Activated effector memory CD4-positive, alpha-beta T cell treated with anti-CD3 and anti-CD28 coated beads, Interleukin-2, amount 50 U/mL, for 16 hours (primary cell): ENCODE results near the gene TFIP11.
A peak's percentile ranks its signal among the peaks of the same experiment; 100 is the strongest.

Experiments used
- DNase-seq: peaks from one replicate; pipeline ENCODE4 v3.0.0-alpha.2; 2020

TFIP11 gene

DNA sequence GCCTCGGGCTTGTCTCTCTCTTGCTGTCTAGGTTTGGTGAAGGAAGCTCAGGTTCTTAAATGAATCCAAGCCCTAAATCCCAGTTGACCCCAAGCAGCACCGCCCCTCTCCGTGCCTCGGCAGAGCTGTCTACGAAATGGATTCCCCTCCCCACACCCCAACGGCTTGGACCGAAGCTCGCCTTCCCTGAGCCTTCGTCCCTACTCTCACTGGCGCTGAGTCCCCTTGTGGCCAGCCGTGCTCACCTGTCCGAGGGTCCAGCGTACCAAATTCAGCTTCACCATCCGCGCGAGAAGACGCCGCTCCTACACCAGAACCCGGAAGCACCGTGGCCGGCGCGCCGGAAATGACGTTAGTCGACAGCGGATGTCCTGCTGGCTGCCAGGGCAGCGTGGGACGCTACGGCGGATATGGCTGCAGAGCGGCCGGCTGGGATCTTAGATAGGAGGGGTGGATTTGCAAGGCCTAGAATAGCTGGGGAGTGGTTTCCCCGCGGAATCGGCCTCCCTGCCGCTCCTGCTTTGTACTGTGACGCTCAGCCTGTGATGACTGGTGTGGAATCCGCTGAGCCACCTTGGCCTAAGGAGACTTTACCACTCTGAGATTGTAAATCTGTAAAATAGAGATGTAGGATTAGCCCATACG is at the start of gene TFIP11:
TSS of gene TFIP11 (minus strand) at position 325 of the 645 bp plus-strand sequence. CDS start 2,201 bp downstream, outside the sequence.
- peak; percentile 97 for DNase-seq

DNA sequence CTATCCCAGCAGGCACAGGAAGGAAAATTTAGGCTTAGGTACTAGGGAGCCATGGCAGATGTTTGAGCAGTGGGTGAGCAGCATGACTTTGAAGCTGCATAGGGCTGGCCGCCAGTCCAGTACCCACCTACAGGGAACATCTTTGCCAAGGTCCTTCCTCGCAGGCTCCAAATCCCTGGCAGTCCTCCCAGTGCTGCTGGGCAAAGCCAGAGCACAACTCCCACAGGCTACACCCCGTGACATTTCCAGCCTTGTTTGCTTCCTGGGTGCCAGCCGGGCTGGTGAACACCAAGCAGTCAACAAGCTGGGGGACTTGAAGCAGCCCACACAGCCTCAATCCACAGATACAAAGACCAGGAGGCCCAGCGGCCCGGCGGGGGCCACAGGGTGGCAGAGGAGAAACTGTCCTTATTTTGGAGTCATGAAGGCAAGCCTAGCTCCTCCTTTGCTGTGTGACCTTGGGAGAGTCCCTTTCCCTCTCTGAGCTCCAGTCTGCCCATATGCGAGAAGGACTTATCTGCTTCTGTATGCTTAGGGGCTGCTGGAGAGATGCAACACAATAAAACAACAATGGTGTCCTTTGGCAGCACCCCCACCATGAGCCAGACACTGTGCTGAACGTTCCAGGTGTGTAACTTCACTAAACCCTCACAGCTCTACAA is 49.6 kb upstream of the TFIP11 start:
- DNase-seq, result no peak

DNA sequence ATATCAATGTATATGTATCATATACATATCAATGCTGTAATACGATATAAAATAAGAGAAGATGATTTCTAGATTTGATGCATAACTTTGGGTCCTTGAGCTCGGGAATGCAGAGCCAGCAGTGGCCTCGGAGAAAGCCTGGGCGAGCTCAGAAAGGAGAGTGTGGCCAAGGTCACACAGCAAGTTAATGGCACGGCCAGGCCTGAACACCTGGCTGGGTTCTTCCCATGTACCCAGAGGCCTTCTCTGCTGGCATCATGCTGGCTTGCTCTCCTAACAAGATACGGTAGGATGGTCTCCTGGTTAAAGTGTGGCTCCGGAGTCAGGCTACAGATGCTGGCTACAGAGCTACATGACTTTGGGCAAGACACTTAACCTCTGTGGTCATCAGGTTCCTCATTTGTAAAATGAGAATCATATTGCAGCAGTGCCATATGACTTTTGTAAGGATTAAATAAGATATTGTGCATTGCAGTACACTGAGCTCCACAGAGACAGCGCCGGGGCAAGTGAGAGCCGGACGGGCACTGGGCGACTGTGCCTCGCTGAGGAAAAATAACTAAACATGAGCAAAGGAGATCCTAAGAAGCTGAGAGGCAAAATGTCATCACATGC is 47.8 kb upstream of the TFIP11 start:
- DNase-seq, result no peak

DNA sequence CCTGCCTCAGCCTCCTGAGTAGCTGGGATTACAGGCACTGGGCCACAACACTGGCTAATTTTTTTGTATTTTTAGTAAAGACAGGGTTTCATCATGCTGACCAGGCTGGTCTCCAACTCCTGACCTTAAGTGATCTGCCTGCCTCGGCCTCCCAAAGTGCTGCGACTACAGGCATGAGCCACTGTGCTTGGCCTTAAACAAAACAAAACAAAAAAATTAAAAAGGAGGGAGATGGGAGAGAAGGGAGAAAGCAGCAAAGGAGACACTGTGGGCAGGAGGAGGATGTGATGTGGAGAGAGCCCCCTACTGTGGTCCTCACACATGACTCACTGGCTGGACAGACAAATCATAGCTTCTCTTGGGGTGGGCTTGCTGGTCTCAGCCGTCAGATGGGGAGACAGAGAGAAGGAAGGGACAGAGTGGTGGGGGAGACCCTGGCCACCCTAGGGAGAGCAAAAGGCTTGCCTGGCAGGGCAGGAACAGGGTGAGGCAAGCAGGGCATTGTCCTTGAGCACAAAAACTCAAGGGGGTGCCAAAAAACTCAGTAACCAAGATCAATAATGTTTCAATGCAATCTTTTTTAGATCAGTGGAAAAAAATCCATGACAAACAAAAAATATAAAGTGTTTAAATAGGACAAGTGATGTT is 46.1 kb upstream of the TFIP11 start:
- DNase-seq, result no peak

DNA sequence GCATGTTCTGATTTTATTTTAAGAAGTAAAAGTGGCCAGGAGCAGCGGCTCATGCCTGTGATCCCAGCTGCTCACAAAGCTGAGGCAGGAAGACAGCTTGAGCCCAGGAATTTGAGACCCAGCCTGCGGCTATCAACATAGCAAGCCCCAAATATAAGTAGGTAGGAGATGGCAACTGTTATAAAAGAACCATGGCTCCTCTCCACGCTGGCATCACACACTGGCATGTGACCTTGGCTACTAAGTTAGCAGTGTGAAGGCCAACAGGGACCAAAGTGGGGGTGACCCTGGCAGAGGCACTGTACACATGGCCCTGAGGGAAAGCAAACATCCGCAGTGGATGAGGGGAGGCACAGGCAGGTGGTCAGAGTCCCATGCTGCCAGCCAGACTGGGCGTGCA is 44.6 kb upstream of the TFIP11 start:
- DNase-seq, result no peak

DNA sequence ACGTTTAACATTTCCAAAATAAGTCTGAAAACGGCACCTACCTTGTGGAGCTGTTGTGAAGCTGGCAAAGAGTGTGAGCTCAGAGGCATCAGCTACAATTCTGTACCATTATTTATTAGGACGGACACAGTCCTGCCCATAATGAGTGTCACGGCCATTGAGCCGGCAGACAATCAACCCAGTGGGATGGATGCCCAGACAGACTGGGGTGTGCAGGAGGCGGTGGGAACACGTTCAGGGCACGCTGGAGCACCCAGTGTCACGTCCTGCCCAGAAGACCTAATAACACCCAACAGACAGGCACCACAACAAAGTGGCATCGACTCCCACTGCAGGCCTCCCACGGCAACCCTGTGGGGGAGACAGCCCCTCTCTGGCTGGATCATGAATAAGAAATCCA is 43.2 kb upstream of the TFIP11 start:
- no peak for DNase-seq

DNA sequence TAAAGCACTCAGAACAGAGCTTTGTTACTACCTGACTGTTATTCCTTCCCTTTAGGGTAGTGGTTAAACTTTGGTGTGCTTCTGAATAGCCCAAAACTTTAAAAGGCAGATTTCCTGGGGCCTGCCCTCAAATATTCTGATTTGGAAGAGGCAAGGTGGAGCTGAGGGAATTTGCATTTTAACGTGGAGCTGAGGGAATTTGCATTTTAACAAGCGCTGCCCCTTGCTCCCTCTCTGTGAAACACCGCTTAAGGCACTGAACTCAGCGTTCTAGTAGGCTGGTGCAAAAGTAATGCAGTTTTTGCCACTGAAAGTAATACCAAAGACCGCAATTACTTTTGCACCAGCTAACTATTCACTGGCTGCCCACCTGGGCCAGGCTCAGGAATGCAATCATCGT is 42.7 kb upstream of the TFIP11 start:
- no peak for DNase-seq

DNA sequence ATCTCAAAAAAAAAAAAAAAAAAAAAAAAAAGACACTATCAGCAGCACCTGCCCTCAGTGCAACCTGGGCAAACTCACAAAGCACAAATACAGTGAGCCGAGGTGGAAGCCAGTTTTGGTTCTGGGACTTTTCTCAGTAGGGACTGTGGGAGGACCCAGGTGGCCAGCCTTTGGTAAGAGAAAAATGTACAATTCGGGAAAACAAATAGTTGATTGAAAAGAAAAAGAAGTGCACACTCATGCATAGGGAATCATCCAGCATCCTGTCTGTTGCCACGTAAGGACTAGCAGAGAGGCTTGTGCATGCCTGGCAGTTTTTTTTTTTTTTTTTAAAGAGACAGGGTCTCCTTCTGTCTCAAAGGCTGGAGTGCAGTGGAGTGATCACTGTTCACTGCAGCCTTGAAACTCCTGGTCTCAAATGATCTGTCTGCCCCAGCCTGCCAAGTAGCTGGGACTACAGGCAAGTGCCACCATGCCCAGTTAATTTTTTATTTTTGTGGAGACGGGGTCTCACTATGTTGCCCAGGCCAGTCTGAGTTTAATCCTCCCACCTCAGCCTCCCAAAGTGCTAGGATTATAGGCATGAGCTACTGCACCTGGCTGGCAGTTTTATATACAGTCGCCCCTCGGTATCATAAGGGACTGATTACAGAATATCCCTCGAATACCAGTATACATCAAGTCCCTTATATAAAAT is 40.9 kb upstream of the TFIP11 start:
- no peak for DNase-seq

DNA sequence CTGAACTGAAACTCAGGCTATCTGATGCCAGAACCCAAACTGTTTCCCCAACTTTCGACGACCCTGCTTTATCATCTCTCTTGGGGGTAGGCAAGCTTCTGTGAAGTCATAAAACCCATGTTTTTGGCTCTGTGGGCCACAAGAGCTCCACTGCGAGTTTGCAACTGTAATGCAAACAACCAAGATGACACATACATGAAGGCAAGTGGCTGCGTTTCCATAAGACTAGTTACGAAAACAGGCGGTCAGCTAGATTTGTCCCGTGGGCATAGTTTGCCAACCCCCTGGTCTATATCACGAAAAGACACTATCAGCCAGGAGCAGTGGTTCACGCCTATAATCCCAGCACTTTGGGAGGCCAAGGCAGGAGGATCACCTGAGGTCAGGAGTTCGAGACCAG is 40.2 kb upstream of the TFIP11 start:
- DNase-seq, result no peak

DNA sequence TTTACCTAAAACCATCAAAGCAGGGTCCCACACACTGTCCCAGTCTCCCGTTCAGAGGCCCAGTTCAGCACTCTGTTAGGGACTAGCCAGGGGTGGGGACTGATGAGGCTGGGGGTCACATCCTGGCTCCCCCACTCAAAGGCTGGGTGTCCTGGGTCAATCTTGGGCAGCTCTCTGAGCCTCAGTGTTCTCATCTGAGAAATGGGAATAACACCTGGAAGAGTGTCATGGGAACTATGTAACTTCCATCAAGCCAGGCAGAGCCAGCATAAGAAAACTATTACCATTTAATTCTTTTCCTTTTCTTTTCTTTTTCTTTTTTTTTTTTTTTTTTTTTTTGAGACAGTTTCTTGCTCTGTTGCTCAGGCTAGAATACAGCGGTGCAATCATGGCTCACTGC is 39.3 kb upstream of the TFIP11 start:
- DNase-seq, result no peak

DNA sequence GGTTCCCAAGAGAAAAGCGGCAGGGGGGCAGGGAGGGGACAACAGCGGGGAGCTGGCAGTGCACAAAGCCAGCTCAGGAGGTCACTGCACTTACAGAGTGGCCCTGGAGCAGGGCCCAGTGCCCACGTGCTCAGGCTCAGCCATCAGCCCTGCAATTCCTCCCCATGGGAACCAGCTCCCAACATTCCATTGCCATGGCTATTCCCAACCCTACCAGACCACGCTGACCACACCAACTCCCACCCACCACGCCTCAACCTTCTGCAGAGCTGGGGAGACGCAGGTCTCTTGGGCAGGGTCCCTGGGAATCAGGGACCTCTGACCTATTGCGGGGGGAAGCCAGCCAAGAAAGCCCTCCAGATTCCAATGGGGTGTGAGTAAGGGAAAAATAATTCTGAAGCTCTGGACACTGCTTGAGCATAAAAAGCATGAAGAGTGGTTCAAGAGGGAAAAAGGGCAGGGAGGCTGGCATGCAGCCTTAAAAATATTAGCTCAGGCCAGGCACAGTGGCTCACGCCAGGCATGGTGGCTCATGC is 38.3 kb upstream of the TFIP11 start:
- DNase-seq, result no peak

DNA sequence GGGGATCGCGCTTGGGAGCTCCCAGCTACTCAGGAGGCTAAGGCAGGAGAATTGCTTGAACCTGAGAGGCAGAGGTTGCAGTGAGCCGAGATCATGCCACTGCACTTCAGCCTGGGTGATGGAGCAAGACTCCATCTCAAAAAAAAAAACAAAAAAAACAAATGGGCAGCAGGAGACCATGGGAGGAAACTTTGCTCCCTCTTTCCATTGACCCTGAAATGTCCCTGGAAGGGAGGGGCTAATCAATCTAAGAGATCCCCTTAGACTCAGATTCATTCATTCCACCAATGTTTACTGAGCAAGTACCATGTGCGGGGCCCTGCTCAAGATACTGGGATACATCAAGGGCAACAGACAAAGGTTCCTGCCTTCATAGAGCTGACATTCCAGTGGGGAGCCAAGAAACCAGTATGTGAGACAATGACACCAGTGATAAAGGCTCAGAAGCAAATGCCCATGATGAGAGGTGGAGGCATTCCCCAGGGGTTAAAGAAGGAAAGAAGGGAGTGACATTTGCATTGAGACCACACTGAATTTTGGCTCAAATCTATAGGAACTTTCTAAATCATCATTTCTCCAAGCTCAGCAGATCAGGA is 37.7 kb upstream of the TFIP11 start:
- DNase-seq, result no peak

DNA sequence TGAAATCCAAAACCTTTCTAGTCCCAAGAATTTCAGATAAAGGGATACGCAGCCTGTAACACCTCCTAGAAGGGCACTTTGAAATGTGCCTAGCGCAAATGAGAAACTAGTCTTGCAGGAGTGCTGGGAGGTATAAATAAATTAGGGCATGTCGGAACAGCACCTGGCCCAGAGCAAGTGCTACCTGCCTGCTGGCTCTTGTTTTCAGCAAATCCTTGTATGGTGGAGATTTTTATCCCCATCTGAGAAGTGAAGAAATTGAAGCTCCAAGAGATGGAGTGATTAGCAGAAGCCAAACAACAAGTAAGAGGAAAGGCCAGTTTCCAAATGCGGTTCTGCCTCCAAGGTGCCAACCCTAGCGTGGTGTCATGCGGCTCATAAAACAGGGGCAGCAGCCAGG is 36.7 kb upstream of the TFIP11 start:
- no peak for DNase-seq

DNA sequence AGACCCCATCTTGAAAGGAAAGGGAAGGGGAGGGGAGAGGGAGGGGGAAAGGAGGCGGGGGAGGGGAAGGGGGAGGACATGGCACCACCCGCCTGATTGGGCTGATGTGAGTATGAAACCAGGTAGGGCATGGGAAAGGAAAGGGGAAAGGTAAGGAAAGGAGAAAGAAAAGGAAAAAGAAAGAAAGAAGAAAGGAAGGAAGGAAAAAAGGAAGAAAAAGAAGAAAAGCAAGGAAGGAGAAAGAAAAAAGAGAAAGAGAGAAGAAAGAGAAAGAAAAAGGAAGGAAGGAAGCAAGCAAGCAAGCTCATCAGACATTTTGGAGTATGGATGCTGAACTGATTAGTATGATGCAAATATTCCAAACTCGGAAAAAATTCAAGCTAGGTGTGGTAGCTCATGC is 36.0 kb upstream of the TFIP11 start:
- DNase-seq, result no peak

DNA sequence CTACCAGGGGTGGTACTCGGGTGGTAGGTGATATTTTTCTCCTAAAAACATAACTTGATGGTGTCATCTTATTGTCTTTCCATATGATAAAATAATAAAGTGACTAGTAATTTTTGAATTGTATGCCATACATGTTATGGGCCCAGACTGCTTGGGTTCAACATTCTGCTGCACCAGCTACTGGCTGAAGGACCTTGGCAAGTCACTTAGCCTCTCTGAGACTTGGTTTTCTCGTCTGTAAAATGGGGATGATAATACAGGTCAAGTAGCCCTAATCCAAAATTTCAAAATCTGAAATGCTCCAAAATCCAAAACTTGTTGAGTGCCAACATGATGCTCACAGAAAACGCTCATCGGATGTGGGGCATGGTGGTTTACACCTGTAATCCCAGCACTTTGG is 35.6 kb upstream of the TFIP11 start:
- DNase-seq, result no peak

DNA sequence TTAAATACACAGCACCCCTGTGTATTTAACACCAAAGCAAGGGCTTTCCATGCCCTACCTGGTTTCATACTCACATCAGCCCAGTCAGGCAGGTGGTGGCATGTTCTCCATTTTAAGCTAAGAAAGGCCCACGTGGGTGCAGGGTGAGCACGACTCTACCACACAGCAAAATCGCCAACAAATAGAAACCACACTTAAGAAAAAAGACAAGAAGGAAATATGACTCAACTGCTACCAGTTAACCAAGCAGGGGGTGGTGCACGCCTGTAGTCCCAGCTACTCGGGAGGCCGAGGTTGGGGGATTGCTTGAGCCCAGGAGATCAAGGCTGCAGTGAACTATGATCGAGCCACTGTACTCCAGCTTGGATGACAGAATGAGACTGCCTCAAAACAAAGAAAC is 35.2 kb upstream of the TFIP11 start:
- DNase-seq, result peak; percentile 65

DNA sequence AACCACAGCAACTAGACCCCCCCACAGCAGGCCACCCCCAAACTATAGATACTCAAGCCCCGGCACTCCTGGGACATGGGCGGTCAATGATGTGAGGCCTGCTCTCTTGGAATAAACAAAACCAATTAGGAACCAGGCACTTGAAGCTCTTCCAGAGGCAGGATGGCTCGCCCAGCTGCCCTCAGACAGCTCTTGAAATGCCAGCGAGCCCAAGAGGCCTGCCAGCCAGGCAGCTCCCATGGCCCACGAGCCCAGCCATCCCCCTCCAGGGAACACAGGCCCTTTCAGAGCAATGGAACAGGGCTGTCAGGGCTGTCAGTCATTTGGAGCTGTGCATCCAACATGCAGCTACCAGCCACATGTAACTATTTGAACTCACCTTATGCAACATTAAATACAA is 34.0 kb upstream of the TFIP11 start:
- DNase-seq, result no peak

DNA sequence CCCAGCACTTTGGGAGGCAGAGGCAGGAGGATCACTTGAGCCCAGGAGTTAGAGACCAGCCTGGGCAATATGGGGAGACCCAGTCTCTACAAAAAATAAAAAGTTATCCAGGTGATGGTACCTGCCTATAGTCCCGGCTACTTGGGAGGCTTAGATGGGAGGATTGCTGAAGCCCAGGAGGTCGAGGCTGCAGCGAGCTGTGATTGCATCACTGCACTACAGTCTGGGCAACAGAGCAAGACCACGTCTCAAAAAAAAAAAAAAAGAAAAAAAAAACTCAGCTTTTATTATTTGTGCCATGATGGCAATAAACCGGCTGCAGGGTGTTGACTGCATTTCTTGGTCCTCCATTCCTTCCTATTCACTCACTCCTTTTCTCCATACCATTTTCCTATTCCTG is 33.6 kb upstream of the TFIP11 start:
- DNase-seq, result no peak

DNA sequence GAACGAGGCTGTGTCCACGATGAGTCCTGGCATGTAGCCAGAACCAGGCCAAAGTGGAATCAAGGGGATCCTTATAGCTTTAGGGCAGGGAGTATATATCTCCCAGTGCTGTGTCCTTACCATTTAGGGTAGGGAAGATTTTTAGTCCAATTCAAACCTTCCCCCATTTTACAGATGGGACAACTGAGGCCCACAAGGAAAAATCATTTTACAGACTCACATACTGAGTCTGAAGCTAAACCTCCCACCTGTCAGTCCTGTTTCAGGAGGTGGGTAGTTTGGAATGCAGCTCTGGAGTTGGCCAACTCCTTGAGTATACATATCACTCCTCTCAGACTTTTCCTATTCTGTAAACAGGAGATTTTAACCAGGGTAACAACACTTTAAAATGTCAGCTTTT is 33.1 kb upstream of the TFIP11 start:
- no peak for DNase-seq

DNA sequence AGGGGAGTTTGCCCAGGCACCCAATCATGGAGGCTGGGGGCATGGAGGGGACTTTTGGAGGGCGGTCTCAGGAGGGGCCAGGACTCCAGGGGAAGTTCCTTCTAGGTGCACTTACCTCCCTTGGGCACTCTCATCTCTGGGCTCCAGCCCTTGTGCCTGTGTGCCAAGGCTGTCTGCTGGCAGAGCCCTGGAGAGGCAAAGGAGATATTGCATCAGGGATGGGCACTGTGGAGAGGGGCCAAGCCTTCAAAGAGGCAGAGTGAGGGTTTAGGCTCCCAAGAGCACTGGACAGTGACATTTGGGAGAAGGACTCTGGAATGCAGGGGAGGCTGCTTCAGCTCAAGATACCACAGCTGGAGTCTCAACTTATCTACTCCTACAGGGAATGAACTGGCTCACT is 32.2 kb upstream of the TFIP11 start:
- no peak for DNase-seq

DNA sequence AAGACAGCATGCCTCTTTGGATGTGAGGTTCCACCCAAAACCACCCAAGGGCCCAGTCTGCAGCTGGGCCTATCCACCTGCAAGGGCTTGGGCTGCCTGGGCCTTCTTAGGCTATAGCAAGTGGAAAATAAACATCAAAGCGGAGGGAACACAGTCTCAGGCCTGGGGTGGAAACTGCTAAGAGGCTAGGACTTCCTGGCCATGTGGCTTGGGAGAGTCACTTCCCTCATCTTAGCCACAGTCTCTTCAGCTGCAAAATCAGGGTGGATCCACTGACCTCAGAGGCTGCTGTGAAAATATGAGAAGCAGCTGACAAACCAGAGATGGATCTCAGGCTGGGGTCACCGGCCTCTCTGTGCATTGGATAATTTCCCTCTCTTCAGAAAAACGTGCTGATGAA is 30.6 kb upstream of the TFIP11 start:
- DNase-seq, result no peak

DNA sequence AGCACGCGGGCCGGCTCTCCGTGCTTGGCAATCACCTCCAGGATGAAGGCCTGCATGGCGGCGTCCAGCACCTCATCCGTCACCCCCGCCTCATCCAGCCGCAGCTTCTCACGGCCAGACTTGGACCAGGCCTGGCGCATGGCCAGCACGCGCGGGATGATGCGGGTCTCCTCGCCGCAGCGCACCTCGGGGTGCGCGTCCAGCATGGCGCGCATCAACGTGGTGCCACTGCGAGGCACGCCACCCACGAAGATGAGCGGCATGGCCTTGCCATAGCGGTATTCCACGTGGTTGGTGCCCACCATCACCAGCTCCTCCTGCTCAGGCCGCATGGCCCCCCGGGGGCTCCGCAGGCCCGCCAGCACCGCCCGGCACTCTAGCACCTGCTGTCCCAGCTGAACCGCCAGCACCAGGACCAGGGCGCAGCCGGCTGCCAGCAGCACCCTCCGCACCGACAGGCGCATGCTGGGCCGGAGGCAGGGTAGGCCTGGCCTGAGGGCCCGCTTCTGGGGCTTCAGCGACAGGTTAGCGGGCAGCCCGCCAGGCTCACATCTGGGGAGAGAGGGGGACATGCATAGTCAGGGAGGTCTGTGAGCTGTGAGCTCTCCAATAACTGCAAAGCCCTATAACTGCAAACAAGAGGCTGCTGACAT is 29.0 kb upstream of the TFIP11 start:
- DNase-seq, result no peak
